Small intestine (tissue), 7 donors: ENCODE data around the gene CLBA1. TPM values are rescaled to one million over a fixed set of nuclear protein-coding genes. Genes with fewer than 3 reads are reported as not detected.

Experiments
- DNase-seq, 2 donors: peaks; one replicate each; pipeline versions ENCODE4 v3.0.0 to v3.0.0-alpha.2; 2013
- FAIRE-seq: peaks from 2 replicates; lab custom pipeline; 2012; peaks lifted over from hg19 to GRCh38; lab: Jason Lieb, UNC
- H3K27ac ChIP-seq, 3 donors: one replicate each; pipeline ENCODE4 v1.5.1; 2013; ENCODE audit warnings: low read length in 2 of 3, mild to moderate bottlenecking in 2 of 3, control low read depth in 1 of 3, inconsistent platforms in 1 of 3, low read depth in 1 of 3, moderate library complexity in 1 of 3
- H3K27me3 ChIP-seq, 3 donors: one replicate each; pipeline ENCODE4 v1.6.1; 2013; ENCODE audit warnings: low read length in 3 of 3, inconsistent platforms in 1 of 3; ENCODE audit not compliant: control insufficient read depth in 3 of 3, insufficient read depth in 3 of 3
- H3K36me3 ChIP-seq, 3 donors: one replicate each; pipeline ENCODE4 v1.6.1; 2013; ENCODE audit warnings: low read length in 3 of 3, inconsistent platforms in 1 of 3, low read depth in 1 of 3, mild to moderate bottlenecking in 1 of 3, moderate library complexity in 1 of 3; ENCODE audit not compliant: control insufficient read depth in 3 of 3, insufficient read depth in 2 of 3
- H3K4me1 ChIP-seq, 3 donors: one replicate each; pipeline ENCODE4 v1.6.1; 2013; ENCODE audit warnings: low read length in 2 of 3, inconsistent platforms in 1 of 3, low read depth in 1 of 3, mild to moderate bottlenecking in 1 of 3, moderate library complexity in 1 of 3; ENCODE audit not compliant: control insufficient read depth in 3 of 3, insufficient read depth in 2 of 3
- H3K4me3 ChIP-seq, 3 donors: one replicate each; pipeline ENCODE4 v1.5.1; 2013; ENCODE audit warnings: low read length in 3 of 3, control low read depth in 1 of 3, inconsistent platforms in 1 of 3, low read depth in 1 of 3, mild to moderate bottlenecking in 1 of 3, moderate library complexity in 1 of 3
- H3K9me3 ChIP-seq, 2 donors: one replicate each; pipeline ENCODE4 v1.6.1; 2013; ENCODE audit warnings: low read depth in 1 of 2, low read length in 1 of 2; ENCODE audit not compliant: control insufficient read depth in 2 of 2, insufficient read depth in 1 of 2
- WGBS, 3 donors: extraction: QIAGEN DNeasy Blood & Tissue Kit; methylation state at CpG; one replicate each; pipeline ENCODE4 v1.1.7; 2013; 5-methylcytosine and 5-hydroxymethylcytosine counted together
- polyA plus RNA-seq, 4 donors: library from polyadenylated mRNA; stranded (reverse) in 3 of 4; unstranded in 1 of 4; fragments of 200-250 nt in 3 of 4; fragments of 120-200 nt in 1 of 4; gene quantifications; one replicate each; pipeline versions ENCODE4 v1.2.1 to v1.2.3, GENCODE V29; 2013
- donor health status: healthy with polysubstance abuse.
- donor health status: control.
- donor health status: control.
- donor health status: Bipolar disorder and iron deficiency.
- donor health status: healthy.

Gene CLBA1
- polyA plus RNA-seq, 4 donors: 0.89 to 6.8 (median 3.2) TPM

DNA sequence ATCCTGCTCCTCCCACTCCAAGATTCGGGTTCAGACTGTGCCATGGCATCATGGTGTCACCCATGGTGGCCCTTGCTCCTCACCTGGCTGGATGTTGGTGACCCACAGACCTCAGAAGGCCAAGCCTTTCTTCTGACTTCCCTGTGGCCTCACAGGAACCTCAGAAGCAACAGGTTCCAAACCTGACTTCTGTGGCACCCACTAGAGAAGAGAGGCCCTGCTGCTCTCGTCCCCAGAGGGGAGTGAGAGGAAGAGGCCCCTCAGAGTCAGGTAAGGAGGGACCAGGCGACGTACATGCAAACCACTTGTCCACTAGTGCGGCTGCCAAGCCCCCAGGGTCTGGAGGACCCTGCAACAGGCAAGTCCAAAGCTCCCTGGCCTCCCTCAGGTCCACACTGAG, 10.4 kb downstream of the CLBA1 start:
- Histone ChIP-seq H3K4me3 (no peak overlapping the region), H3K36me3 (peaks cover 0 to 59% (median 0%) of the 10 kb centered on the region in 3 donors), H3K27ac (no peak overlapping the region), H3K27me3 (no peaks in the 10 kb centered on the region), H3K9me3 (peaks cover 0 to 6% of the 10 kb centered on the region in 2 donors), H3K4me1 (no peaks in the 10 kb centered on the region)
- DNase-seq: no peak
- FAIRE-seq: no peak
- 89 to 95% (median 92%) methylated on average over 5 of the region's 5 CpGs for WGBS, 3 donors

GRCh38 chr14:104996483-104996882, 10.9 kb downstream of the CLBA1 start:
- 91 to 94% (median 93%) methylated on average over 13 of the region's 13 CpGs for whole genome bisulfite sequencing, 3 donors
- peaks cover 0 to 58% (median 0%) of the 10 kb centered on the region in 3 donors for H3K36me3 ChIP-seq
- peaks cover 0 to 6% of the 10 kb centered on the region in 2 donors for H3K9me3 ChIP-seq
- no peak for FAIRE-seq
- DNase-seq: no peak
- no peak overlapping the region for H3K27ac ChIP-seq
- H3K4me1 ChIP-seq: no peaks in the 10 kb centered on the region
- H3K4me3 ChIP-seq: no peak overlapping the region
- no peaks in the 10 kb centered on the region for H3K27me3 ChIP-seq

- FAIRE-seq: no peak
- Histone ChIP-seq H3K27me3 (no peaks in the 10 kb centered on the region), H3K27ac (no peak overlapping the region), H3K9me3 (peaks cover 0 to 6% of the 10 kb centered on the region in 2 donors), H3K4me1 (no peaks in the 10 kb centered on the region), H3K36me3 (peaks cover 0 to 36% (median 0%) of the 10 kb centered on the region in 3 donors), H3K4me3 (no peak overlapping the region)
- WGBS, 3 donors: 82 to 95% (median 92%) methylated on average over 5 of the region's 5 CpGs
- DNase-seq: no peak
These were observed 13.2 kb downstream of the CLBA1 start for GRCh38 chr14:104998801-104999200.

GRCh38 chr14:104999361-104999760, 13.8 kb downstream of the CLBA1 start:
- Histone ChIP-seq H3K27me3 (no peaks in the 10 kb centered on the region), H3K4me1 (no peaks in the 10 kb centered on the region), H3K9me3 (peaks cover 0 to 6% of the 10 kb centered on the region in 2 donors), H3K27ac (no peak overlapping the region), H3K36me3 (peaks cover 0 to 30% (median 0%) of the 10 kb centered on the region in 3 donors), H3K4me3 (no peak overlapping the region)
- FAIRE-seq (no peak), DNase-seq (no peak)
- WGBS, 3 donors: 89 to 100% (median 96%) methylated on average over 3 of the region's 3 CpGs

DNA sequence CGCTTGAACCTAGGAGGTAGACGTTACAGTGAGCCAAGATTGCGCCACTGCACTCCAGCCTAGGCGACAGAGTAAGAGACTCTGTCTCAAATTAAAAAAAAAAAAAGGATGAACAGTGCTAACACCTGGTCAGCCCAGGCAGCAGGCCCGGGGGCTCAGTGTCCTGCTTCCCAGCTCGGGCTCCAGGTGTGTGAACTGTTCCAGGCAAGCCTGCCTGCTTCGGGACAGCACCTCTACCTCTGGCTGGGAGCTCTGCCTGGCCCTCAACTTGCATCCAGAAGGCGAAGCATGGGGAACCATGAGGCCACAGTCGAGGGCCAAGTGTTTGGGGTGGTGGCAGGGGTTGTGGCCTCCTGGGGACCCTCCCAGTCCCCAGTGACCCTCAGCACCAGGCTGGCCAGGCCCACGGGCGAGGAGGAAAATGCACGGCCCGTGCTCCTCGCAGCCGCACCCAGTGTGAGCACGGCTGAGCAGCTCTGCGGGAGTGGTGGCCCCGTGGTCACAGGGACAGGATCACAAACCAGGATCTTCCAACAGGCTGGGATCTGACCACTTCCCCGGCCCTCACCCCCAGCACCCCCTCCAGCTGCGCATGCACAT, 19.8 kb downstream of the CLBA1 start:
- H3K4me3 ChIP-seq: no peak overlapping the region
- H3K27me3 ChIP-seq: no peaks in the 10 kb centered on the region
- WGBS, 3 donors: 82 to 86% (median 84%) methylated on average over 19 to 20 of the region's 20 CpGs
- H3K36me3 ChIP-seq: peaks cover 0 to 41% (median 2%) of the 10 kb centered on the region in 3 donors
- H3K9me3 ChIP-seq: no peaks in the 10 kb centered on the region
- no peak for FAIRE-seq
- no peak overlapping the region for H3K27ac ChIP-seq
- no peak for DNase-seq
- no peaks in the 10 kb centered on the region for H3K4me1 ChIP-seq

DNA sequence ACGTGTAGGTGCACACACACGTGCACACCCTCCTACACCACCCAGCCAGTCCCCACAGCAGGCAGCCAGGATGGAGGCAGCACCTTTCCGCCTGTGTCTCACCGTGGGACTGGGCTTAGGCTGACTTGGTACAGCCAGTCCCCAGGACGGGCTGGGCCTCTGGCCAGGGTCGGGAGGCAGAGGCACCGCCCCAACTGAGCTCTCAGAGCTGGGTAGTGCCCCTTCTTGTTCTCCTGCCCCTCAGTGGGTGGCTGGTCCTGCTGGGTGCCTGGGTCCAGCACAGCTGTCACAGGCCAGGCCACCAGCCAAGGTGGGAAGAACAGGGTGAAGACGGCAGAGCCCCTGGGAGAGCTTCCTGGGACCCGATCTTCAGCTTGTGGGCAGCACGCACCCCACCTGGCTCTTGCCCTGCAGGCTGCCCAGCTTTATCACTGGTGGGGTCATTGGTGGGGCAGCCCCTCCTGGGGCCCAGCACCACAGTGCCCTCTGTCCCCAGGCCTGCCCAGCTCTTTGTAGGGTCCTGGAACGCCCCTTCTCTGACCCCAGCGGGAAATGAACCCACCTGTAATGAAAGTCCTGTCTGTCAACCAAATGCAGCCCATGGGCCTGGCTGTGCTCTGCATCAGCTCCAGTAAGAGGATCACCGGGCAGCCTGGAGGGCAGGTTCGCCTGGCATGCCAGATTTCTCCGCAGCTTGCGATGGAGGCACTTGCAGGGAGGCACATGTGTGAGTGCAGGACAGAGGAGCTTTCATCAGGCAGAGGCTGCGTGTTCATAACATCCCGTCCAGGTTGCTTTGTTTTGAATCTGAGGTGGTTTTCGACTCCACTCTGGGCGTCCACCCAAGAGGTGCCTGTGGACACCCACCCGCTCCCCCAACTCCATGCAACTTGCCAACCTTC, 20.6 kb downstream of the CLBA1 start:
- 88 to 90% (median 89%) methylated on average over 21 of the region's 21 CpGs for WGBS, 3 donors
- Histone ChIP-seq H3K27me3 (no peaks in the 10 kb centered on the region), H3K4me3 (no peak overlapping the region), H3K36me3 (peaks cover 2 to 46% (median 5%) of the 10 kb centered on the region in 3 donors), H3K4me1 (no peaks in the 10 kb centered on the region), H3K27ac (no peak overlapping the region), H3K9me3 (no peaks in the 10 kb centered on the region)
- DNase-seq (no peak), FAIRE-seq (no peak)

DNA sequence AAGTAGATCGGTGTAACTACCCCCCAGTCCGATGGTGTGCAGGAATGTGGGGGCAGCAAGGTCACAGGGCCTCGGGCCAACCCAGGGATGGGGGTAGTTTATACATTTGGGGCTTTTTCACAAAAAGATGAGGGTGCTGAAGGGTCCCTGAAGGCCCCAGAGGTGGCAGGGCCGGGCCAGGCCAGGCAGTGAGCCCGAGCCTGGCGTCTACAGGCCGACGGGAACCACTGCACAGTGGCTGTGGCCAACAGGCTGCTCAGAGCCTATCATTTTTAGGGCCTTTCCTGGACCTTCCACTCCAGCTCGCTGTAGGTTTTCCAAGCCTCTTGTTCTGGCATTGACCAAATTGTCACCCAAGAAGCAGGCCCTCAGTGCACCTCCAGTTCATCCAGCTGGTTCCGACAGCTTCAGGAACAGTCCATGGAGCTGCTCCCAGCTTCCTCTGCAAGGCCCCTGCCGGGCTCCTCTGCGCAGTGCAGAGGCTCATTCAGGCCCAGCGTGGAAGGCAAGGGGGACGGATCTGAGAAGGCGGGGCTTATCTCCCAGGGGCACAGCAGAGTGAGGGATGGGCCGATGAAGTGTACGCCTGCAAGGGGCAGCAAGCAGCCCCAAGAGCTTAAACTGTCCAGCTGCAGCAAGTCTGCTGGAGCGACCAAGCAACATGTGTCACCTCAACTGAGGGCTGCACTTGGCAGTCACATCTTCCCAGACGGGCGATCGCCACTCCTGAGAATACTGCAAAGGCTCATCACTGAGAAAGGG, 21.4 kb downstream of the CLBA1 start:
- Histone ChIP-seq H3K27ac (no peak overlapping the region), H3K9me3 (no peaks in the 10 kb centered on the region), H3K27me3 (no peaks in the 10 kb centered on the region), H3K4me1 (no peaks in the 10 kb centered on the region), H3K4me3 (no peak overlapping the region), H3K36me3 (peaks cover 2 to 54% (median 5%) of the 10 kb centered on the region in 3 donors)
- no peak for FAIRE-seq
- no peak for DNase-seq
- 91 to 92% (median 92%) methylated on average over 21 of the region's 21 CpGs for WGBS, 3 donors

- H3K27me3 ChIP-seq: no peaks in the 10 kb centered on the region
- DNase-seq (no peak), FAIRE-seq (no peak)
- WGBS, 3 donors: 94 to 95% (median 95%) methylated on average over 19 of the region's 19 CpGs
- H3K27ac ChIP-seq: no peak overlapping the region
- peaks cover 2 to 59% (median 5%) of the 10 kb centered on the region in 3 donors for H3K36me3 ChIP-seq
- no peak overlapping the region for H3K4me3 ChIP-seq
- H3K4me1 ChIP-seq: no peaks in the 10 kb centered on the region
- no peaks in the 10 kb centered on the region for H3K9me3 ChIP-seq
These were observed 22.1 kb downstream of the CLBA1 start for GRCh38 chr14:105007593-105008264.
